K562 (cell line): ENCODE results near the gene KAT7. TPM values are rescaled to one million over a fixed set of nuclear protein-coding genes. Genes with fewer than 3 reads are reported as not detected.
A peak's percentile ranks its signal among the peaks of the same experiment; 100 is the strongest.

ENCODE experiments used
- ESRRA ChIP-seq: fragments of 450-650 bp; IDR thresholded peaks from 2 replicates; pipeline ENCODE4 v1.6.1; 2014; ENCODE audit warnings: low read depth, mild to moderate bottlenecking, moderate library complexity, borderline replicate concordance
- GABPB2 ChIP-seq: fragments of 250-450 bp; sonication (Bioruptor Pico); conservative IDR thresholded peaks from 2 replicates; pipeline ENCODE4 v1.5.1; 2021; ENCODE audit warnings: mild to moderate bottlenecking
- KLF16 ChIP-seq: IDR thresholded peaks from 2 replicates; pipeline ENCODE4 v1.6.1; 2016; ENCODE audit warnings: antibody characterized with exemption
- NCOA6 ChIP-seq: fragments of 450-650 bp; IDR thresholded peaks from 2 replicates; pipeline ENCODE4 v1.6.1; 2017; ENCODE audit warnings: mild to moderate bottlenecking
- PCBP1 ChIP-seq: fragments of 200-400 bp; formaldehyde crosslinking; IDR thresholded peaks from 2 replicates; pipeline ENCODE4 v1.6.1; 2018; ENCODE audit warnings: mild to moderate bottlenecking, low read depth, low read length; ENCODE audit not compliant: poor library complexity, severe bottlenecking
- POLR2AphosphoS2 ChIP-seq: IDR thresholded peaks from 2 replicates; pipeline ENCODE4 v1.6.1; 2012; ENCODE audit warnings: low read length, improper control_type of control experiment
- POLR2G ChIP-seq: fragments of 200-400 bp; formaldehyde crosslinking; IDR thresholded peaks from 2 replicates; pipeline ENCODE4 v1.6.1; 2017; ENCODE audit warnings: low read depth, mild to moderate bottlenecking, antibody characterized with exemption, low read length, moderate library complexity
- SNIP1 ChIP-seq: fragments of 450-650 bp; IDR thresholded peaks from 2 replicates; pipeline ENCODE4 v1.7.1; 2017; ENCODE audit warnings: low read depth, mild to moderate bottlenecking
- SUPT5H ChIP-seq: fragments of 450-650 bp; IDR thresholded peaks from 2 replicates; pipeline ENCODE4 v1.6.1; 2016
- ZNF143 ChIP-seq: sonication (generic); formaldehyde crosslinking; IDR thresholded peaks from 2 replicates; pipeline ENCODE4 v1.9.0; 2022; ENCODE audit warnings: mild to moderate bottlenecking, missing genetic modification reagents
- ZNF232 ChIP-seq: sonication (generic); formaldehyde crosslinking; IDR thresholded peaks from 2 replicates; pipeline ENCODE4 v1.8.0; 2022; ENCODE audit warnings: mild to moderate bottlenecking, missing genetic modification reagents
- polyA plus RNA-seq, 8 experiments: library from polyadenylated mRNA; depleted of rRNA in 4 of 8; stranded (reverse) in 5 of 8; unstranded in 3 of 8; fragments of >200 nt; fragmentation: Nextera tagmentation in 2 of 8; fragmentation: Illumina TruSeq in 1 of 8; extraction: Ambion mirVana in 2 of 8; extraction: Trizol in 1 of 8; gene quantifications; 2 replicates each; pipeline versions ENCODE4 v1.2.1 to v1.2.3, GENCODE V29; 2011 to 2014; ENCODE audit warnings: inconsistent platforms in 1 of 8, missing spikeins in 1 of 8
- total RNA-seq, 7 experiments: library from RNA; depleted of rRNA in 6 of 7; stranded (reverse); fragments of >200 nt in 6 of 7; fragmentation: Illumina TruSeq in 2 of 7; extraction: Trizol in 2 of 7; gene quantifications; 2 replicates each; pipeline versions ENCODE4 v1.2.1 to v1.2.3, GENCODE V29; 2011 to 2021; ENCODE audit warnings: low replicate concordance in 1 of 7
- TF ChIP-seq, protein P1 (sequence below): fragments of 450-650 bp; formaldehyde crosslinking; IDR thresholded peaks from 2 replicates; pipeline ENCODE4 v1.4.0; 2022; ENCODE audit warnings: missing genetic modification characterization
- TF ChIP-seq, protein P2 (sequence below): fragments of 450-650 bp; IDR thresholded peaks from 2 replicates; pipeline ENCODE4 v1.6.1; 2018; ENCODE audit not compliant: partially characterized antibody
- TF ChIP-seq, protein P3 (sequence below): sonication (generic); formaldehyde crosslinking; IDR thresholded peaks from 2 replicates; pipeline ENCODE4 v1.8.0; 2022; ENCODE audit warnings: missing genetic modification reagents, mild to moderate bottlenecking, borderline replicate concordance
- TF ChIP-seq, protein P4 (sequence below): fragments of 200-800 bp; sonication (Bioruptor generic); IDR thresholded peaks from 2 replicates; pipeline ENCODE4 v1.6.1; 2017; ENCODE audit warnings: missing genetic modification characterization, missing compliant biosample characterization
- TF ChIP-seq, protein P5 (sequence below): fragments of 150-350 bp; conservative IDR thresholded peaks from 2 replicates; pipeline ENCODE4 v1.6.1; 2014; ENCODE audit warnings: low read length

The KAT7 gene
- total and polyA plus RNA-seq, 9 of the 15 experiments (the other 6 are each of a cell fraction or from before 2014, with no cell fraction given), result 10.8 to 57.3 (median 34.8) TPM

DNA sequence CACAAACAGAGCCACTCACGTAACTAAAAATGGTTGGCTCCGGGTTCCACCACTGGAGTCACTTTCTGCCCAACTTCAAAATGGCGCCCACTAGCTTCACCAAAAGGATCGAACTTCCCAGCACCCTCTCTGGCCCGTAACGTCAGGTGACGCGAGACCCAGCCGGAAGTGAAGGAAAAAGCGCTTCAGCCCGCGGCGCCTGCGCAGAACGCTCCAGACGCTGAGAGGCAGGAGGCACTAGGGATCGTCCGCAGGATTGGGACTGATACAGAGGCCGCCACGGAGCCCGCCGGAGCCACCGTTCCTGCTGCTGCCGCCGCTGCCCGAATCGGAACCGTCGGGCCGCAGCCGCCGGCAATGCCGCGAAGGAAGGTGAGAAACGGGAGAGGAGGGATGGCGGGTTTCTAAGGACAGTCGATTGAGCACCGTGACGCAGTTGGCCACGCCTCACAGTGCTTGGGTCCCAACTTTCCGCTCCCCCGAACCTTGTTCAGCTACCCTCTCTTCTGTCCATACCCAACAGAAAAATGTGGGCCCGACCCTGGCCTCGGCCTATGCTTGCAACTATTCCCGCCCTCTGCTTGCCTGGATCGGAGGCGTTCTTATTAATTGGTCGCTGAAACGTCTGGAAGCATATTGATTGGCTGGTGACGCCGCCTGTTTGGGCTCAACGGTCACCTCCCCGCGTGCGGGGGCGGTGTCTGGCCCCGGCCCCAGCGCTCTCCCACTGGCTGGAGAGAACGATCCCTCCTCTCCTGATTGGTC, at the start of gene KAT7 (continued):
- TF ChIP-seq POLR2G (peak; percentile 95), SUPT5H (peak; percentile 98), SNIP1 (no peak), PCBP1 (no peak), NCOA6 (no peak), KLF16 (peak; percentile 91), ESRRA (peak; percentile 15; the same call in 1 of the 2 replicates), ZNF232 (0 out of 2 replicates have a peak, but pooled peaks have one; percentile 32), GABPB2 (no peak), POLR2AphosphoS2 (0 out of 2 replicates have a peak, but pooled peaks have one; percentile 16), ZNF143 (CRISPR knock-in tag) (peak; percentile 96)
- TF ChIP-seq, protein P1, sequence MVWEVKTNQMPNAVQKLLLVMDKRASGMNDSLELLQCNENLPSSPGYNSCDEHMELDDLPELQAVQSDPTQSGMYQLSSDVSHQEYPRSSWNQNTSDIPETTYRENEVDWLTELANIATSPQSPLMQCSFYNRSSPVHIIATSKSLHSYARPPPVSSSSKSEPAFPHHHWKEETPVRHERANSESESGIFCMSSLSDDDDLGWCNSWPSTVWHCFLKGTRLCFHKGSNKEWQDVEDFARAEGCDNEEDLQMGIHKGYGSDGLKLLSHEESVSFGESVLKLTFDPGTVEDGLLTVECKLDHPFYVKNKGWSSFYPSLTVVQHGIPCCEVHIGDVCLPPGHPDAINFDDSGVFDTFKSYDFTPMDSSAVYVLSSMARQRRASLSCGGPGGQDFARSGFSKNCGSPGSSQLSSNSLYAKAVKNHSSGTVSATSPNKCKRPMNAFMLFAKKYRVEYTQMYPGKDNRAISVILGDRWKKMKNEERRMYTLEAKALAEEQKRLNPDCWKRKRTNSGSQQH (CRISPR knock-in tag), result peak; percentile 77; the same call in 1 of the 2 replicates
- TF ChIP-seq, protein P2, sequence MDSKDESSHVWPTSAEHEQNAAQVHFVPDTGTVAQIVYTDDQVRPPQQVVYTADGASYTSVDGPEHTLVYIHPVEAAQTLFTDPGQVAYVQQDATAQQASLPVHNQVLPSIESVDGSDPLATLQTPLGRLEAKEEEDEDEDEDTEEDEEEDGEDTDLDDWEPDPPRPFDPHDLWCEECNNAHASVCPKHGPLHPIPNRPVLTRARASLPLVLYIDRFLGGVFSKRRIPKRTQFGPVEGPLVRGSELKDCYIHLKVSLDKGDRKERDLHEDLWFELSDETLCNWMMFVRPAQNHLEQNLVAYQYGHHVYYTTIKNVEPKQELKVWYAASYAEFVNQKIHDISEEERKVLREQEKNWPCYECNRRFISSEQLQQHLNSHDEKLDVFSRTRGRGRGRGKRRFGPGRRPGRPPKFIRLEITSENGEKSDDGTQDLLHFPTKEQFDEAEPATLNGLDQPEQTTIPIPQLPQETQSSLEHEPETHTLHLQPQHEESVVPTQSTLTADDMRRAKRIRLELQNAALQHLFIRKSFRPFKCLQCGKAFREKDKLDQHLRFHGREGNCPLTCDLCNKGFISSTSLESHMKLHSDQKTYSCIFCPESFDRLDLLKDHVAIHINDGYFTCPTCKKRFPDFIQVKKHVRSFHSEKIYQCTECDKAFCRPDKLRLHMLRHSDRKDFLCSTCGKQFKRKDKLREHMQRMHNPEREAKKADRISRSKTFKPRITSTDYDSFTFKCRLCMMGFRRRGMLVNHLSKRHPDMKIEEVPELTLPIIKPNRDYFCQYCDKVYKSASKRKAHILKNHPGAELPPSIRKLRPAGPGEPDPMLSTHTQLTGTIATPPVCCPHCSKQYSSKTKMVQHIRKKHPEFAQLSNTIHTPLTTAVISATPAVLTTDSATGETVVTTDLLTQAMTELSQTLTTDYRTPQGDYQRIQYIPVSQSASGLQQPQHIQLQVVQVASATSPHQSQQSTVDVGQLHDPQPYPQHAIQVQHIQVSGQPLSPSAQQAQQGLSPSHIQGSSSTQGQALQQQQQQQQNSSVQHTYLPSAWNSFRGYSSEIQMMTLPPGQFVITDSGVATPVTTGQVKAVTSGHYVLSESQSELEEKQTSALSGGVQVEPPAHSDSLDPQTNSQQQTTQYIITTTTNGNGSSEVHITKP, result peak; percentile 93
- TF ChIP-seq, protein P3, sequence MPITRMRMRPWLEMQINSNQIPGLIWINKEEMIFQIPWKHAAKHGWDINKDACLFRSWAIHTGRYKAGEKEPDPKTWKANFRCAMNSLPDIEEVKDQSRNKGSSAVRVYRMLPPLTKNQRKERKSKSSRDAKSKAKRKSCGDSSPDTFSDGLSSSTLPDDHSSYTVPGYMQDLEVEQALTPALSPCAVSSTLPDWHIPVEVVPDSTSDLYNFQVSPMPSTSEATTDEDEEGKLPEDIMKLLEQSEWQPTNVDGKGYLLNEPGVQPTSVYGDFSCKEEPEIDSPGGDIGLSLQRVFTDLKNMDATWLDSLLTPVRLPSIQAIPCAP, result 0 out of 2 replicates have a peak, but pooled peaks have one; percentile 48
- TF ChIP-seq, protein P4, sequence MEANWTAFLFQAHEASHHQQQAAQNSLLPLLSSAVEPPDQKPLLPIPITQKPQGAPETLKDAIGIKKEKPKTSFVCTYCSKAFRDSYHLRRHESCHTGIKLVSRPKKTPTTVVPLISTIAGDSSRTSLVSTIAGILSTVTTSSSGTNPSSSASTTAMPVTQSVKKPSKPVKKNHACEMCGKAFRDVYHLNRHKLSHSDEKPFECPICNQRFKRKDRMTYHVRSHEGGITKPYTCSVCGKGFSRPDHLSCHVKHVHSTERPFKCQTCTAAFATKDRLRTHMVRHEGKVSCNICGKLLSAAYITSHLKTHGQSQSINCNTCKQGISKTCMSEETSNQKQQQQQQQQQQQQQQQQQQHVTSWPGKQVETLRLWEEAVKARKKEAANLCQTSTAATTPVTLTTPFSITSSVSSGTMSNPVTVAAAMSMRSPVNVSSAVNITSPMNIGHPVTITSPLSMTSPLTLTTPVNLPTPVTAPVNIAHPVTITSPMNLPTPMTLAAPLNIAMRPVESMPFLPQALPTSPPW (CRISPR knock-in tag), result peak; percentile 87
- TF ChIP-seq, protein P5, sequence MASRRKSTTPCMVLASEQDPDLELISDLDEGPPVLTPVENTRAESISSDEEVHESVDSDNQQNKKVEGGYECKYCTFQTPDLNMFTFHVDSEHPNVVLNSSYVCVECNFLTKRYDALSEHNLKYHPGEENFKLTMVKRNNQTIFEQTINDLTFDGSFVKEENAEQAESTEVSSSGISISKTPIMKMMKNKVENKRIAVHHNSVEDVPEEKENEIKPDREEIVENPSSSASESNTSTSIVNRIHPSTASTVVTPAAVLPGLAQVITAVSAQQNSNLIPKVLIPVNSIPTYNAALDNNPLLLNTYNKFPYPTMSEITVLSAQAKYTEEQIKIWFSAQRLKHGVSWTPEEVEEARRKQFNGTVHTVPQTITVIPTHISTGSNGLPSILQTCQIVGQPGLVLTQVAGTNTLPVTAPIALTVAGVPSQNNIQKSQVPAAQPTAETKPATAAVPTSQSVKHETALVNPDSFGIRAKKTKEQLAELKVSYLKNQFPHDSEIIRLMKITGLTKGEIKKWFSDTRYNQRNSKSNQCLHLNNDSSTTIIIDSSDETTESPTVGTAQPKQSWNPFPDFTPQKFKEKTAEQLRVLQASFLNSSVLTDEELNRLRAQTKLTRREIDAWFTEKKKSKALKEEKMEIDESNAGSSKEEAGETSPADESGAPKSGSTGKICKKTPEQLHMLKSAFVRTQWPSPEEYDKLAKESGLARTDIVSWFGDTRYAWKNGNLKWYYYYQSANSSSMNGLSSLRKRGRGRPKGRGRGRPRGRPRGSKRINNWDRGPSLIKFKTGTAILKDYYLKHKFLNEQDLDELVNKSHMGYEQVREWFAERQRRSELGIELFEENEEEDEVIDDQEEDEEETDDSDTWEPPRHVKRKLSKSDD, result peak; percentile 95; the same call in 1 of the 2 replicates
